ENCODE results near the gene FN1. TPM values are rescaled to one million over a fixed set of nuclear protein-coding genes. Genes with fewer than 3 reads are reported as not detected.
A peak's percentile ranks its signal among the peaks of the same experiment; 100 is the strongest.

FN1 gene
- total RNA-seq, 1 experiment from 2014 or later, result 1,570 TPM

DNA sequence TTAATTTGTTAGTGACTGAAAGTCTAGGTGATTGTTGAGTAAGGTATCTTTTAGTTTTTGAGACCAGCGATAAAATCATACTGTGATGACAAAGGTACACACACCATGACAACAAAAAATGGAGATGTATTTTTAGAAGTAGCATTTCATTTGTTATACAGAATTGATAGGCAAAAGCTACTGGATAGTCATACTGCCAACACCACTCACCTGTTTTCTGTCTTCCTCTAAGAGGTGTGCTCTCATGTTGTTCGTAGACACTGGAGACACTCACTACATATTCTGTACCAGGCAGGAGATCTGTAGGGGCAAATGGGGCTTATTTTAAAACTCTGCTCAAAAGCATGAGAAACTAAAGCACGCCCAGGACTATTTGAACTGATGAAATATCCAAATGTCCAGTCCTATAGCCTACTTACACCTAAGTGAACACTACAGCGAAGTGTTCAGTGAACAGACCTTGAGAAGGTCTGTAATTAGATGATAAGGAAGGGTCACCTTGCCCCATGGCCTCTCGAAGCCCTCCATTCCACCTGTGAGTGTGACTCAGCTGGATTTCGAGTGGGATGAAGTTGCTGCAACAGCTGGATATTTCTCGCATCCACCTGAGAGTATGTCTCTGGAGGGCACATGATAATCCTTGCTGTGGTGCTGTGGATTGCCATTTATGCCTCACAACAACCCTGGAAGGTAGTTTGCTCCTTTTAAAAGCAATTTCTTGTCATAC lies 47.7 kb downstream of the FN1 start:
- ChIA-PET CTCF (no interaction called here), POLR2A (ENCODE audit: low non-redundant PET) (no interaction called here)
- H3K4me3 ChIP-seq (ENCODE audit: low read depth, low read length, poor library complexity, severe bottlenecking), result no peak overlapping the region
- peaks cover 96% of the 10 kb centered on the region for H3K36me3 ChIP-seq (ENCODE audit: insufficient read depth, low read length, poor library complexity, severe bottlenecking)
- H3K27me3 ChIP-seq (replicated peaks; ENCODE audit: insufficient read depth, low read depth, low read length, poor library complexity), result no peaks in the 10 kb centered on the region
- H3K4me1 ChIP-seq (ENCODE audit: insufficient read depth, low read length, poor library complexity, severe bottlenecking), result no peaks in the 10 kb centered on the region
- BruUV-seq (replicated peaks), result no TSS peak
- intact Hi-C loops (cut with micrococcal nuclease; ENCODE audit: unreplicated experiment), result no loop called here
- peak overlapping the region; percentile 7 for H3K27ac ChIP-seq (ENCODE audit: low read depth, low read length, poor library complexity, severe bottlenecking)
- DNase-seq (ENCODE audit: low spot score), result no peak
- TF ChIP-seq, protein P1, sequence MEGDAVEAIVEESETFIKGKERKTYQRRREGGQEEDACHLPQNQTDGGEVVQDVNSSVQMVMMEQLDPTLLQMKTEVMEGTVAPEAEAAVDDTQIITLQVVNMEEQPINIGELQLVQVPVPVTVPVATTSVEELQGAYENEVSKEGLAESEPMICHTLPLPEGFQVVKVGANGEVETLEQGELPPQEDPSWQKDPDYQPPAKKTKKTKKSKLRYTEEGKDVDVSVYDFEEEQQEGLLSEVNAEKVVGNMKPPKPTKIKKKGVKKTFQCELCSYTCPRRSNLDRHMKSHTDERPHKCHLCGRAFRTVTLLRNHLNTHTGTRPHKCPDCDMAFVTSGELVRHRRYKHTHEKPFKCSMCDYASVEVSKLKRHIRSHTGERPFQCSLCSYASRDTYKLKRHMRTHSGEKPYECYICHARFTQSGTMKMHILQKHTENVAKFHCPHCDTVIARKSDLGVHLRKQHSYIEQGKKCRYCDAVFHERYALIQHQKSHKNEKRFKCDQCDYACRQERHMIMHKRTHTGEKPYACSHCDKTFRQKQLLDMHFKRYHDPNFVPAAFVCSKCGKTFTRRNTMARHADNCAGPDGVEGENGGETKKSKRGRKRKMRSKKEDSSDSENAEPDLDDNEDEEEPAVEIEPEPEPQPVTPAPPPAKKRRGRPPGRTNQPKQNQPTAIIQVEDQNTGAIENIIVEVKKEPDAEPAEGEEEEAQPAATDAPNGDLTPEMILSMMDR (conservative IDR thresholded peaks at IDR 0.05; ENCODE audit: low read depth, low read length), result no peak
- no peak for TF ChIP-seq EZH2 (IDR thresholded peaks at IDR 0.05; ENCODE audit: borderline replicate concordance, low read depth, low read length, poor library complexity, severe bottlenecking)
- H3K9me3 ChIP-seq (ENCODE audit: low read depth, low read length, poor library complexity, severe bottlenecking), result no peaks in the 10 kb centered on the region

GRCh38 chr2:215386566-215386965 lies 49.3 kb downstream of the FN1 start:
- TF ChIP-seq, protein P1 (conservative IDR thresholded peaks at IDR 0.05; ENCODE audit: low read depth, low read length), result no peak
- no peak for TF ChIP-seq EZH2 (IDR thresholded peaks at IDR 0.05; ENCODE audit: borderline replicate concordance, low read depth, low read length, poor library complexity, severe bottlenecking)
- H3K27me3 ChIP-seq (replicated peaks; ENCODE audit: insufficient read depth, low read depth, low read length, poor library complexity), result no peaks in the 10 kb centered on the region
- H3K36me3 ChIP-seq (ENCODE audit: insufficient read depth, low read length, poor library complexity, severe bottlenecking), result peaks cover 96% of the 10 kb centered on the region
- no TSS peak for BruUV-seq (replicated peaks)
- no peaks in the 10 kb centered on the region for H3K9me3 ChIP-seq (ENCODE audit: low read depth, low read length, poor library complexity, severe bottlenecking)
- intact Hi-C loops (cut with micrococcal nuclease; ENCODE audit: unreplicated experiment), result no loop called here
- POLR2A ChIA-PET (ENCODE audit: low non-redundant PET), result no interaction called here
- H3K4me1 ChIP-seq (ENCODE audit: insufficient read depth, low read length, poor library complexity, severe bottlenecking), result no peaks in the 10 kb centered on the region
- no peak overlapping the region for H3K4me3 ChIP-seq (ENCODE audit: low read depth, low read length, poor library complexity, severe bottlenecking)
- DNase-seq (ENCODE audit: low spot score), result no peak
- CTCF ChIA-PET, result interaction anchor here (0.6 kb wide), 1 partner anchor 42 kb away, joined by 4 read pairs; no protein-coding TSS in a partner anchor
- no peak overlapping the region for H3K27ac ChIP-seq (ENCODE audit: low read depth, low read length, poor library complexity, severe bottlenecking)

DNA sequence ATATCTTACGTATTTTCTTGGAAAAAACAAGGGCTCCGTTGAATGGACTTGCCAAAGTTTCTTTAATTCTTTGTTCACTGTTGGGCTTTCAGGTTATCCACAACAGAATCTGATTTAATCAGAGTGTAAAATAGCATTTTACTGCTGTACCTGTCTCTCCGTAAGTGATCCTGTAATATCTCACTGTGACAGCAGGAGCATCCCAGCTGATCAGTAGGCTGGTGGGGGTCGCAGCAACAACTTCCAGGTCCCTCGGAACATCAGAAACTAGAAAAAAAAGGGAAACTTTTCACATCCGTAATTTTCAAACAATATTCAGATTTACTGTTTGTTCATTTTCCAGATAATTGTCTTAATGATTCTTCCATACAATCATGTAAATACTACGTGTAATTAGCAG lies 51.2 kb downstream of the FN1 start:
- intact Hi-C loops (cut with micrococcal nuclease; ENCODE audit: unreplicated experiment), result loop anchor here (5.0 kb wide), 1 partner anchor 38 kb away; no protein-coding TSS in a partner anchor
- TF ChIP-seq EZH2 (IDR thresholded peaks at IDR 0.05; ENCODE audit: borderline replicate concordance, low read depth, low read length, poor library complexity, severe bottlenecking), result no peak
- TF ChIP-seq, protein P1 (conservative IDR thresholded peaks at IDR 0.05; ENCODE audit: low read depth, low read length), result no peak
- POLR2A ChIA-PET (ENCODE audit: low non-redundant PET), result no interaction called here
- DNase-seq (ENCODE audit: low spot score), result no peak
- Histone ChIP-seq H3K36me3 (ENCODE audit: insufficient read depth, low read length, poor library complexity, severe bottlenecking) (peaks cover 96% of the 10 kb centered on the region), H3K27ac (ENCODE audit: low read depth, low read length, poor library complexity, severe bottlenecking) (peak overlapping the region; percentile 38), H3K27me3 (replicated peaks; ENCODE audit: insufficient read depth, low read depth, low read length, poor library complexity) (no peaks in the 10 kb centered on the region), H3K4me1 (ENCODE audit: insufficient read depth, low read length, poor library complexity, severe bottlenecking) (no peaks in the 10 kb centered on the region), H3K9me3 (ENCODE audit: low read depth, low read length, poor library complexity, severe bottlenecking) (no peaks in the 10 kb centered on the region), H3K4me3 (ENCODE audit: low read depth, low read length, poor library complexity, severe bottlenecking) (no peak overlapping the region)
- CTCF ChIA-PET, result no interaction called here
- BruUV-seq (replicated peaks), result no TSS peak
